Renal pelvis (tissue), 4 donors: ENCODE measurements around the gene CDHR5. TPM values are rescaled to one million over a fixed set of nuclear protein-coding genes. Genes with fewer than 3 reads are reported as not detected.

ENCODE experiments used
- DNase-seq: peaks from one replicate; pipeline ENCODE4 v3.0.0-alpha.2; 2013
- polyA plus RNA-seq, 3 donors: library from polyadenylated mRNA; unstranded; fragments of 120-200 nt; gene quantifications; one replicate each; pipeline ENCODE4 v1.2.1, GENCODE V29; 2013; ENCODE audit not compliant: insufficient read length in 3 of 3

The CDHR5 gene
- polyA plus RNA-seq, 3 donors: 42.6 to 56.2 (median 47.7) TPM

- no peak for DNase-seq
These were observed 55.4 kb downstream of the CDHR5 start for GRCh38 chr11:569158-569885.

GRCh38 chr11:568306-569157 is 56.2 kb downstream of the CDHR5 start:
- peak; percentile 94 for DNase-seq

GRCh38 chr11:567629-568292 is 57.0 kb downstream of the CDHR5 start:
- DNase-seq: no peak

GRCh38 chr11:567011-567628 is 57.6 kb downstream of the CDHR5 start:
- no peak for DNase-seq

Other genes with a start within 250 kb of the CDHR5 start
- 1 to 10 TPM; 6.5 to 7.0 (median 6.7) TPM for gene PKP3, start 230.7 kb downstream of the CDHR5 start, polyA plus RNA-seq
- gene SIGIRR, start 210.0 kb downstream of the CDHR5 start, polyA plus RNA-seq: 10 to 100 TPM; 49.6 to 61.7 (median 61.5) TPM
- gene ANO9, start 182.9 kb downstream of the CDHR5 start, polyA plus RNA-seq: 10 to 100 TPM; 11.2 to 17.4 (median 14.2) TPM
- gene PTDSS2, start 174.7 kb downstream of the CDHR5 start, polyA plus RNA-seq: 10 to 100 TPM; 40.0 to 44.9 (median 41.2) TPM
- gene RNH1, start 117.7 kb downstream of the CDHR5 start, polyA plus RNA-seq: 100 to 1,000 TPM in 2 of 3 donors, 10 to 100 TPM in 1; 99.2 to 115 (median 110) TPM
- 10 to 100 TPM; 48.3 to 62.5 (median 56.2) TPM for gene HRAS, start 89.4 kb downstream of the CDHR5 start, polyA plus RNA-seq
- 1 to 10 TPM; 5.4 to 6.4 (median 5.5) TPM for gene LRRC56, start 87.4 kb downstream of the CDHR5 start, polyA plus RNA-seq
- 1 to 10 TPM; 4.2 to 4.9 (median 4.6) TPM for gene LMNTD2, start 64.2 kb downstream of the CDHR5 start, polyA plus RNA-seq
- gene RASSF7, start 64.0 kb downstream of the CDHR5 start, polyA plus RNA-seq: 10 to 100 TPM; 58.0 to 66.3 (median 64.5) TPM
- gene PHRF1, start 48.5 kb downstream of the CDHR5 start, polyA plus RNA-seq: 10 to 100 TPM; 26.8 to 30.4 (median 28.3) TPM
- 10 to 100 TPM; 11.0 to 11.7 (median 11.2) TPM for gene IRF7, start 9.0 kb downstream of the CDHR5 start, polyA plus RNA-seq
- gene SCT, start 2.2 kb upstream of the CDHR5 start, polyA plus RNA-seq: 1 to 10 TPM in 2 of 3 donors, under 1 TPM in 1; 0.87 to 2.3 (median 2.3) TPM
- gene DRD4, start 12.3 kb upstream of the CDHR5 start, polyA plus RNA-seq: 1 to 10 TPM; 3.8 to 5.4 (median 4.2) TPM
- 10 to 100 TPM; 55.3 to 61.9 (median 55.6) TPM for gene DEAF1, start 70.3 kb upstream of the CDHR5 start, polyA plus RNA-seq
- gene TMEM80, start 70.9 kb upstream of the CDHR5 start, polyA plus RNA-seq: 10 to 100 TPM; 41.9 to 62.1 (median 59.9) TPM
- gene EPS8L2, start 81.3 kb upstream of the CDHR5 start, polyA plus RNA-seq: 100 to 1,000 TPM; 128 to 189 (median 150) TPM
- gene TALDO1, start 122.5 kb upstream of the CDHR5 start, polyA plus RNA-seq: 100 to 1,000 TPM; 129 to 137 (median 130) TPM
- gene GATD1, start 152.5 kb upstream of the CDHR5 start, polyA plus RNA-seq: 100 to 1,000 TPM in 1 of 3 donors, 10 to 100 TPM in 2; 85.0 to 111 (median 90.3) TPM
- gene CEND1, start 165.1 kb upstream of the CDHR5 start, polyA plus RNA-seq: 1 to 10 TPM in 1 of 3 donors, under 1 TPM in 2; 0.64 to 1.3 (median 0.83) TPM
- gene SLC25A22, start 173.3 kb upstream of the CDHR5 start, polyA plus RNA-seq: 10 to 100 TPM; 16.0 to 20.9 (median 20.6) TPM
- gene PIDD1, start 180.3 kb upstream of the CDHR5 start, polyA plus RNA-seq: 10 to 100 TPM; 11.8 to 14.4 (median 13.0) TPM
- 1,000 to 10,000 TPM; 1,087 to 1,248 (median 1,229) TPM for gene RPLP2, start 185.0 kb upstream of the CDHR5 start, polyA plus RNA-seq
- gene PNPLA2, start 194.0 kb upstream of the CDHR5 start, polyA plus RNA-seq: 10 to 100 TPM; 66.0 to 79.1 (median 74.7) TPM
- 10 to 100 TPM; 16.7 to 21.7 (median 20.0) TPM for gene CRACR2B, start 203.0 kb upstream of the CDHR5 start, polyA plus RNA-seq
- gene CD151, start 208.0 kb upstream of the CDHR5 start, polyA plus RNA-seq: 100 to 1,000 TPM; 207 to 225 (median 220) TPM
- gene POLR2L, start 217.6 kb upstream of the CDHR5 start, polyA plus RNA-seq: 100 to 1,000 TPM; 106 to 132 (median 125) TPM
- gene TSPAN4, start 217.9 kb upstream of the CDHR5 start, polyA plus RNA-seq: 10 to 100 TPM; 76.0 to 92.3 (median 85.2) TPM